HG03280 (cell line): Measurements from ENCODE around the gene SHH.

Source experiments
- ATAC-seq: cut with Tn5 transposase; IDR thresholded peaks from one replicate; pipeline ENCODE4 v1.9.1; 2021; ENCODE audit warnings: mild to moderate bottlenecking, moderate library complexity; ENCODE audit not compliant: unreplicated experiment

SHH gene

GRCh38 chr7:155766966-155767916, 45.0 kb downstream of the SHH start:
- ATAC-seq: no peak

- ATAC-seq: no peak
Observed at GRCh38 chr7:155766386-155766785, 45.9 kb downstream of the SHH start.

- ATAC-seq: no peak
Observed at GRCh38 chr7:155765458-155765857, 46.8 kb downstream of the SHH start.

- no peak for ATAC-seq
Observed at GRCh38 chr7:155764438-155764793, 47.8 kb downstream of the SHH start.

- no peak for ATAC-seq
Observed at GRCh38 chr7:155763691-155764437, 48.4 kb downstream of the SHH start.

GRCh38 chr7:155763122-155763521, 49.1 kb downstream of the SHH start:
- ATAC-seq: no peak

- ATAC-seq: no peak
Observed at GRCh38 chr7:155762655-155763054, 49.6 kb downstream of the SHH start.

GRCh38 chr7:155762036-155762435, 50.2 kb downstream of the SHH start:
- ATAC-seq: no peak

GRCh38 chr7:155761162-155761561, 51.1 kb downstream of the SHH start:
- ATAC-seq: no peak

- ATAC-seq: no peak
Observed at GRCh38 chr7:155759740-155760430, 52.4 kb downstream of the SHH start.

- no peak for ATAC-seq
Observed at GRCh38 chr7:155758348-155758747, 53.9 kb downstream of the SHH start.

GRCh38 chr7:155756322-155756721, 55.9 kb downstream of the SHH start:
- no peak for ATAC-seq

- ATAC-seq: no peak
Observed at GRCh38 chr7:155755026-155755425, 57.2 kb downstream of the SHH start.

- no peak for ATAC-seq
Observed at GRCh38 chr7:155754165-155754564, 58.1 kb downstream of the SHH start.

- ATAC-seq: peak; percentile 30
Observed at GRCh38 chr7:155753446-155753965, 58.8 kb downstream of the SHH start.

GRCh38 chr7:155752756-155753445, 59.4 kb downstream of the SHH start:
- ATAC-seq: peak; percentile 49

- ATAC-seq: no peak
Observed at GRCh38 chr7:155751409-155751808, 60.9 kb downstream of the SHH start.

GRCh38 chr7:155750255-155751125, 61.8 kb downstream of the SHH start:
- no peak for ATAC-seq
